ENCODE results near the gene NDUFAF2. TPM values are rescaled to one million over a fixed set of nuclear protein-coding genes. Genes with fewer than 3 reads are reported as not detected.
A peak's percentile ranks its signal among the peaks of the same experiment; 100 is the strongest.

Gene NDUFAF2
- total RNA-seq, 1 donor from 2014 or later, result 21.3 TPM

- DNase-seq (ENCODE audit: low spot score in 2 of 2, unreplicated experiment in 2 of 2), result no peak
- Mint-ChIP-seq H3K27me3 (ENCODE audit: low read depth) (no peaks in the 10 kb centered on the region), H3K36me3 (peaks cover 5% of the 10 kb centered on the region), H3K27ac (no peak overlapping the region), H3K9me3 (peaks cover 16% of the 10 kb centered on the region), H3K4me1 (no peaks in the 10 kb centered on the region), H3K4me3 (no peak overlapping the region)
- TF ChIP-seq CTCF (IDR thresholded peaks at IDR 0.05; ENCODE audit: unreplicated experiment), result no peak
These were observed 203.5 kb downstream of the NDUFAF2 start for GRCh38 chr5:61148515-61148914.

GRCh38 chr5:61151893-61152292 lies 206.9 kb downstream of the NDUFAF2 start:
- peaks cover 23% of the 10 kb centered on the region for H3K36me3 Mint-ChIP-seq
- no peak for TF ChIP-seq CTCF (IDR thresholded peaks at IDR 0.05; ENCODE audit: unreplicated experiment)
- no peaks in the 10 kb centered on the region for H3K4me1 Mint-ChIP-seq
- no peak for DNase-seq (ENCODE audit: low spot score in 2 of 2, unreplicated experiment in 2 of 2)
- H3K9me3 Mint-ChIP-seq, result peaks cover 21% of the 10 kb centered on the region
- H3K4me3 Mint-ChIP-seq, result no peak overlapping the region
- no peak overlapping the region for H3K27ac Mint-ChIP-seq
- H3K27me3 Mint-ChIP-seq (ENCODE audit: low read depth), result no peaks in the 10 kb centered on the region

- Mint-ChIP-seq H3K9me3 (peaks cover 9% of the 10 kb centered on the region), H3K27ac (no peak overlapping the region), H3K36me3 (peaks cover 35% of the 10 kb centered on the region), H3K4me3 (no peak overlapping the region), H3K27me3 (ENCODE audit: low read depth) (no peaks in the 10 kb centered on the region), H3K4me1 (peaks cover 40% of the 10 kb centered on the region)
- no peak for TF ChIP-seq CTCF (IDR thresholded peaks at IDR 0.05; ENCODE audit: unreplicated experiment)
- DNase-seq (ENCODE audit: low spot score in 2 of 2, unreplicated experiment in 2 of 2), result no peak
These were observed 214.1 kb downstream of the NDUFAF2 start for GRCh38 chr5:61159070-61159469.

- Mint-ChIP-seq H3K9me3 (peaks cover 12% of the 10 kb centered on the region), H3K27ac (no peak overlapping the region), H3K36me3 (peaks cover 35% of the 10 kb centered on the region), H3K27me3 (ENCODE audit: low read depth) (no peaks in the 10 kb centered on the region), H3K4me1 (peaks cover 43% of the 10 kb centered on the region), H3K4me3 (peak overlapping the region; percentile 2)
- TF ChIP-seq CTCF (IDR thresholded peaks at IDR 0.05; ENCODE audit: unreplicated experiment), result no peak
- no peak for DNase-seq (ENCODE audit: low spot score in 2 of 2, unreplicated experiment in 2 of 2)
These were observed 214.8 kb downstream of the NDUFAF2 start for GRCh38 chr5:61159836-61160235.

GRCh38 chr5:61160497-61160896 lies 215.5 kb downstream of the NDUFAF2 start:
- peak overlapping the region; percentile 59 for H3K27ac Mint-ChIP-seq
- DNase-seq (ENCODE audit: low spot score in 2 of 2, unreplicated experiment in 2 of 2), result no peak
- peaks cover 29% of the 10 kb centered on the region for H3K36me3 Mint-ChIP-seq
- peaks cover 43% of the 10 kb centered on the region for H3K4me1 Mint-ChIP-seq
- peak overlapping the region; percentile 53 for H3K4me3 Mint-ChIP-seq
- H3K9me3 Mint-ChIP-seq, result peaks cover 9% of the 10 kb centered on the region
- no peaks in the 10 kb centered on the region for H3K27me3 Mint-ChIP-seq (ENCODE audit: low read depth)
- no peak for TF ChIP-seq CTCF (IDR thresholded peaks at IDR 0.05; ENCODE audit: unreplicated experiment)
